HG03139 (cell line): ENCODE measurements around the gene CDYL.

Experiments used
- ATAC-seq: cut with Tn5 transposase; IDR thresholded peaks from one replicate; pipeline ENCODE4 v1.9.1; 2021; ENCODE audit not compliant: unreplicated experiment

The CDYL gene

DNA sequence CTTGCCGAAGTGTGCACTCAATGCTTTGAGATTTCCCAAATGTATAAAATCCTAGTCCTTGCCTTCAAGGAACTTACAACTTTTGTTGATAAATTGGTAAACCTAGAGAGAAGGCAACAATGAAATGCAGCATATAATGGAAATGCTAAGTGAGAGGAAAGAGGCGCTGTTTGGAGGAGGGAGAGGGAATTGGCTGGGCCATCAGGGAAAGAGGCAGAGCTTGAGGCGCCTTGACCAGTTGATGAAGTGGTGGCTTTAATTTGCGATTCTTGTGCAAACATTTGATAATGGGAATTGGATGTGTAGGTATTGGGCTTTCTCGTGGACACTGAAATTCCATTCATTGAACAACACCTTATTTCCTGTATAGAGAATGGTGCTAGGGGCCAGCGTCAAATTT lies 1.9 kb upstream of the CDYL start:
- no peak for ATAC-seq

DNA sequence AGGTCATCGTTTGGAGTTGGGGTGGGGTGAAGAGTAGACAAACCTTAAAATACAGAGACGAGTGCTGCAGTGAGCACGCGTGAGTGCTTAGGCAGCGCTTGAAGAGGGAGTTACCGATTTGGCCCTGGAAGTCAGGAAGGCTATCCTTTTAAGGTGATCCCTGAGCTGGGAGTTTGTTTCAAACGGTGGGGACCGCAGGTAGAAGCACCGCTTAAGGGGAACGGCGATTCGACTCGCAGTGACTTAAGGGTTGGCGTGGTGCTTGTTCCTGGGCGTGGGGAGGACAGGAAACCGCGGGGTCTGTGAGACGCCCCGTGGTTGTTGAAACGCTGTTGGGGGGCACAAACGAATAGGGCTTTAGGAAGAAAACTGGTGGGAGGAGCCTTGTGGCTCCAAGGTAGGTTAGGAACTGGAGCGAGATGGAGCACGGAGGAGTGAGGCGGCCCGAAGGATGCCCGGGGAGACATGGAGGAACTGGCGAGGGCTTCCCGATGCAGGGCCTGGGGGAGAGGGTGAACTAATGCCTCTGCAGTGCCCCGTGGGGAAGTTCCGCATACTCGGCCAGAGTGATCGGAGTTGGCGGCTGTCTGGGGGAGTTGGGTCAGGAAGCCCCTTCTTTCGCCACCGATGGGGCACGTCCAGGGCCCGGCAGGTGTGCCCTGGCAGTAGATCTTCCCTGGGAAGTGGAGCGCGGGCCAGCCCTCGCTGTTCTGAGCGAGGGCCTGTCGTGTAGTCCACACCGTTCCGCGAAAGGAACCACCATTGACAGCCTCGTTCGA lies 1.3 kb upstream of the CDYL start:
- ATAC-seq = no peak

DNA sequence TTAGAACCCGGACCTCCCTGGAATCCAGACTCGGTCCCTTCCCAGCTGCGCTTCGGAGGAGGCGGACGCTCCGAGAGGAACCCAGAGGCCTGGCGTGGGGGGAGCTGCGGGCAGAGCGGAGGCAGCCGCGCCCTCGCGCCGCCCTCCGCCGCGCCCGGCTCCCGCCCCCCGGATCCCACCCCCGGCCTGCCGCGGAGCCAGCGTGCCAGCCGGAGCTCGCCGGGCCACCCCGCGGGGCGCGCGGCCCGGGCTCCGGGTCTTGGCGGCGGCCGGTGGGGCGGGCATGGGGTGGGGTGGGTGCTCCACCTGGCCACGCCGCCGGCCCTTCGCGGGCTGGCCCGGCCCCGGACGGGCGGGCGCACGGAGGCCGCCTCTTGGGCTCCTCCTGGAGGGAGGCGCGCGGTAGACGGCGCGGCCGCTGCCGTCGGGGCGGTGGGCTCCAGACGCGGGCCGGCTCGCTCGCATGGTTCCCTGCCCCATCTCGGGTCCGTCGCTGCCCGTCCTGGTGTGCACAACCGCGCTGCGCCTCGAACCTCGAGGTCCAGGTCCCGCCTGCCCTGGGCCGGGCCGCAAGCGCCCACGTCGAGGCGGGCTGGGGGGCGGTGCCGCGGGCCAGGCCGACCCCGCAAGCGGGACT lies 592 bp upstream of the CDYL start:
- peak; percentile 42 for ATAC-seq

DNA sequence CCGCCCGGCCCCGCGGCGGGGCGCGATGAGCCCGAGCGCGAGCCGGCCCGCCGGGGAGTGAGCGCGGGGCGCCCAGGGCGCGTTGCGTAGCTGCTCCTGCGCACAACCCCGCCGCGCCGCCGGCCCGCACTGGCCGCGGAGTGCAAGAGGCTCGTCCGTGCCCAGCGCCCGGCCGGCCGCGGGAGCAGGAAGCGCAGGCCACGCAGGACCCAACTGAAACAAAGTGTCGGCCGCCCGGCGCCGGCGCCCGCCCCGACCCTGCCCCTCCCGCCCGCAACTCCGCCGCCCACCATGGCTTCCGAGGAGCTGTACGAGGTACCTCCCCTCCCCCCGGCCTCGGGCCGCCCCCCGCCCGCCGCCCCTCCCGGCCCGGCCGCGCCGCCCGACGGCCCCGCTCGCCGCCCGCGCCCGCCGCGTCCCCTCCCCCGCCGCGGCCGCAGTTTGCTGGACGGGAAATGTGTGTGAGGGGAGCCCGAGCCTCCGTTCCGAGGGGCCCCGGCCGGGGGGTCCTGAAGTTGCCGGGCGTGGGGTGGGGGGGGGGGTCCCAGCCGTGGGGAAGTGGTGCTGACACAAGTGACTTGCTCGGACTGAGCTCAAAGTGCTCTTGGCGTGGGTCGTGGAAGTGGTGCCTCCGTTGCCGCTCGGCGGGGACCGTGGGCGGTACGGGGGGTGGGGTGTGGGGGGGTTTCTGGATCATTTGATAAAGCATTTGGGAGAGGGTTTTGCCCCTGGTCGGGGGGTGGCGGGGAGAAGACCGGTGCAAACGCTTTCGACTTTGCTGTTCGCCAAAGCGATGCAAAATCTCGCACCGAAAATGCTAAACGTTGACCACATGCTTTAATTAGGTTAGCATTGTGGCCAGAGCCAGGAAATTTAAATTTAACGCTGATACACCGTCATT lies 539 bp downstream of the CDYL start:
- peak; percentile 16 for ATAC-seq

DNA sequence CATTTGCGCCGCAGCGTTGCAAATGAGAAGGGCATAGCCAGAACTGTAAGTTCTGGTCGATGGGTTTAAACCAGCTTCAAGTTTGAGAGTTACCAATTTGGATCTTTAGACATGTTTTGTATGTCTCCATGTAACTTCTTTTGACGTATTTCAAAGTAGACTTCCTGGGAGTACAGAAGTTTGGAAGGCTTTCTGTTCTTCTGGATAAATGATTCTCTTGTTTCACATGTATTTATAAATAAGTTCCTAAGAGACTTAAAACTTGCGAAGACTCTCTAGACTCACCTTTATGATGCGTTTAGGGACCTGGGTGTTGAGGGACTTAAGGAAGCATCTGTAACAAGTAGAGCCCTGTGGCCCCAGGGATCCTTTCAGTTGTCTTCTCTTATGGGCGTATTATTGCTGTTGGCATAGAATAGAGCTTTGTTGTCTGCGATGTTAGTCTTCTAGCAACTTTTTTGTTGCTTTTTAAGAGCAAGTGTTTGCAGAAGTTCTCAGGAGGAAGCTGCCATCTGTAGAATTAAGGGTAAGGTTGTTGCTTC lies 1.3 kb downstream of the CDYL start:
- no peak for ATAC-seq

DNA sequence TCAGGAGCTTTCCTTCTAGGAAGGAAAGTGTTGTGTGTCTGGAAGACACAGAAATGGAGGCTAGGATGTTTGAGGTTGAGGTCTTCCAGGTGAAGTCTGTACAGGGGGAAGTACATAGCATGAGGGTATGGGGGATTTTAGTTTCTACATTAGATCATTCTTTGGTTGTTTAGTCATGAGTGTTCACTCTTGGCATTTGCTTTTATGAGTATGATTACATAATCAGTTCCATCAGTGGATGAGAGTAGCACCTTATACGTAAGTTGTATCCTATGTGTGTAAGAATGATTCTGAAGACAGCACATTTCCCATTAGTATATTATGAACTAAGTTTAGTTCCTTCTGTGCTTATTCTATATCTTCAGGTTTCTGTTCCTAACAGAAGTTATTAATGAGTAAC lies 1.9 kb downstream of the CDYL start:
- no peak for ATAC-seq

DNA sequence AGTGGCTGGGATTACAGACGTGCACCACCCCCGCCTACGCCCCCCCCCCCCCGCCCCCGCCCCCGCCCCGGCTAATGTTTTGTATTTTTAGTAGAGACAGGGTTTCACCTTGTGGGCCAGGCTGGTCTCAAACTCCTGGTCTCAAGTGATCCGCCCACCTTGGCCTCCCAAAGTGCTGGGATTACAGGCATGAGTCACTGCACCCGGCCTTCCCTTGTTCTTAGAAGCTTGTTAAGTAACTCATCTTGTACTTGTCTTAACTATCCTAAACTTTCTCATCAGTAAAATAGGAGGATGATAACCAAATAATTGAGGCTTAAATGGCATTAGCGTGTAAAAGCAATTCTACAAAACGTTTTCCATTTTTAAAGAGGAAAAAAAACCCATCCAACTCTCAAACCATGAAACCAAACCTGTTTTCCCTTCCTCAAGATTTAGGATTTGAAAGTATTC lies 4.2 kb downstream of the CDYL start:
- no peak for ATAC-seq

DNA sequence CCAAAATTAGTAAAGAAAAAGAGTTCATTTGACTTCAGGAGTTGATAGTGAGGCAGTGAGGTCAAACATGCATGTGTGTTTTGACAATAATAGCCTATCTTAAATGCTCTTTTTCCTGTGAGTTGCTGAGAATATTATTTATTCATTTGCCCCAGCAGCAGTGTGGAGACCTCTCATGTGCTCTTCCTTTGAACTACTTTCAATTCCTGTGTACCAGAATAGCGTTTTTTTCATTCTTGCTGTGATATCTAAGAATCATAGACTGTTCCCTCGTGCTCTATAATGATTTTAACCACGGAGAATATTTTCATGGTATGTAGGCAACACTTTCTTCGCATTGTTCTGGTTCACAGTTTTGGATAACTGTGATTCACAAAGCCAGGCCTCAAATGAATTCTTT lies 5.2 kb downstream of the CDYL start:
- no peak for ATAC-seq

DNA sequence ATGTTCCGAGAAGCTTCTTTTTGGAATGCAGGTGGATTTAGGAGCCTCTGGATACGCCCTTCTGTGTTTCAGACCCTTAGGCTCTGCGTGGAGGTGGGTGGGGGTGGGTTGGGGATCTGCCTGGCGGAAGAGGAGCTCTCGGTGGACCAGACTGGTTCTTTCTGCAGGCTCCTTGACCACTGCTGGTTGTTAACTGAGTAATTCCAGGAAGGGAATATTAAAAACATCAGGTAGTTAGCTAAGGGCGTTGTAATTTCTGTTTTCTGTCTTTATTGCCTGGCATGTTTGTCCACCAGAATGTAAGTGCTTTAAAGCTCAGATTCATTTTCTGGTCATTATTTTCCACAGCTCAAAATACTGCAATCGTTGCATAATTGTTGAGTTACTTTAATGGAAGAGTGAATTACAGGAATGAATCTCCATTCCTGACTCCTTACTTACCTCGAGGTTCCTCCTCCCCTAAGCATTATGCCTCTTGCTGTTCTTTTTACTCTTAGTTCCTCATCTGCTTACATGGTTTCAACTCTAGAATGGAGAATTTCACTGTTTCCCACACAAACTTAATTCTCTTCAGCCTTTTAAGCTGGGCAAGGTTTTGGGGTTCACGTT lies 5.9 kb downstream of the CDYL start:
- ATAC-seq = no peak

DNA sequence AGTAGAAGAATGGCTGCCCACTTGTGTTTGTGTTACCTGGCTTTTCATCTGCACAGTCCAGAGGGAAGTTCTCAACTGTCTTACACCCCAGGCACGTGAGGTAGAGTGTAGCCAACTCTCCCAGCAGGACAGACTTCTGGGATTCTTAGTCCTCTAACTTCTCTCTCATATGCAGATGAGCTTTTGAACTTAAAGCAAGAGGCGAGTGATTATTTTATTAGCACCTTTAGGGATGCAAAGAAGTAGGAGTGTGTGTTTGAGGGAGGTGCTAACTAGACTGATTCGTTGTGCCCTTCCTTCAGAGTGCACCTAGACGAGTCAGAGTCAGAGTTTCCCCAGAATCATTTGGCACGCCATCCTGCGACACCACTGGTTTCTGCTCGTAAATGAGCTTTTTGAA lies 10.8 kb downstream of the CDYL start:
- no peak for ATAC-seq

DNA sequence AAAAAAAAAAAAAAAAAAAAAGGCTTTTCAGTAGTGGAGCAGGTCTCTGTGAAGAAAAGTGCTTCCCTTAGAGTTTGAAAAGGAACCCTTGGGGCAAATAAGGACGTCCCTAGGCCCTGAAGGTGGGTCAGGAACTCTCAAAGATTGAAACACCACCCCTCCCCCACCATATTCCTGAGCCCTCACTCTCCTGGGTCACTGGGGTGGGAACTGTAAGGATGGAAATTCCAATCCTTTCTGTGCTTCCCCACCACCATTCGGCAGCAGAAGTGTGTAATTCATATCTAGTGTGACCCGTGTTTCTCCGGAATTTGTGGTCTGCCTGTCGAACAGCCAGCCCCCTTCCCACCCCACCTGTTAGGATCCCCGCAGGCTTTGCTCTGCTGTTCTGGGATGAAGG lies 12.3 kb downstream of the CDYL start:
- no peak for ATAC-seq

DNA sequence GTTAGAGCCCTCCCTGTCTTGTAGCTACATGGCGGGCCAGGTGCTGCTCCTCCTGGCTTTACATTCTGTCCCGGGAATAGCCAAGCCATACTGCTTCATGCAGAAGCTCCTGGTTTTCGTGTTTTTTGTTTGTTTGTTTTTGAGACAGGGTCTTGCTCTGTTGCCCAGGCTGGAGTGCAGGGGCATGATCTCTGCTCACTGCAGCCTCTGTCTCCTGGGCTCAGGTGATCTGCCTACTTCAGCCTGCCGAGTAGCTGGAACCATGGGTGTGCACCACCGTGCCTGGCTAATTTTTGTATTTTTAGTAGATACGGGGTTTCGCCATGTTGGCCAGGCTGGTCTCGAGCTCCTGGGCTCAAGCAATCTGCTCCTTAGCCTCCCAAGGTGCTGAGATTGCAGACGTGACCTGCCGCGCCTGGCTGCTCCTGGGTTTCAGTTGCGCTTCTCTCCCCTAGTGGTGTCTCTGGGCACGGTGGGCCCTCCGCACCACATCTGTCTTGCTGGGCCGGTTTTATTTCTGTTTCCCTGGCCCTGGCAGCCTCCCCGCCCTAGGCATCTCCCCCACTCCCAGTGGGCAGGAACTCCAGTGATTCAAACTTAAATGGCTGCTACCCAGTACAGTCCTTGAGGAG lies 12.9 kb downstream of the CDYL start:
- ATAC-seq = peak; percentile 84

DNA sequence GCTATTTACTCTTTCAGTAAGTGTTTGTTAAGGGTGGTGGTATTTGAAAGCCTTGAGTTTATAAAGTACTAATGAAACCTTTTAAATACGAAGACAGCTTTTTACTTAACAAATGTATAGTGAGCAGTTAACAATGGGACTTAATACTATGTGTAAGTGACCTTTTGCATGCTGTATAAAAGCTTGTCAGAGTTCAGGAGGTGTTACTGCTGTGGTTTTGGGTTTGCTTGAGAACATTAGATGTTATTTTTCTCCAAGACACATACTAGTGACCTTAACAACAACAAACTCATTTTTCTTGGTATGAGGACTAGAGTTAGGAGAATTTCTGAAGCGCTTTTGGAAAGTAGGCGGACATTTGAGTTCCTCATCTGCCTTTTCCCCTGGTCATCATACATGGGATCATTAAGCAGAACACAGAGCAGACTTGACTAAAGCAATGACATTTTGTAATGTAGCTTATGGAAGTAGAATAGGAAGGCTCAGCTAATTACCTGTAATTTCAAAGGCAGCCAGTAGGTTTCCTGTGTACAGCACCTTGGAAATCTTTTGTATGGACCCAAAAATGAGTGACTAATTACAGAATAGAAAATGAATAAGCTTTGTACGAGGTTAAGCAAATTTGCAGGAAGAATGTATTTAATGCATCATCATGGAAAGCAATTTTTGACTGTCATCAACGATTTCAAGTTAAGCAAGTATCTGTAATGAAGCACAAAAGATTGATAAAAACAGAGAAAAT lies 14.1 kb downstream of the CDYL start:
- ATAC-seq = no peak

DNA sequence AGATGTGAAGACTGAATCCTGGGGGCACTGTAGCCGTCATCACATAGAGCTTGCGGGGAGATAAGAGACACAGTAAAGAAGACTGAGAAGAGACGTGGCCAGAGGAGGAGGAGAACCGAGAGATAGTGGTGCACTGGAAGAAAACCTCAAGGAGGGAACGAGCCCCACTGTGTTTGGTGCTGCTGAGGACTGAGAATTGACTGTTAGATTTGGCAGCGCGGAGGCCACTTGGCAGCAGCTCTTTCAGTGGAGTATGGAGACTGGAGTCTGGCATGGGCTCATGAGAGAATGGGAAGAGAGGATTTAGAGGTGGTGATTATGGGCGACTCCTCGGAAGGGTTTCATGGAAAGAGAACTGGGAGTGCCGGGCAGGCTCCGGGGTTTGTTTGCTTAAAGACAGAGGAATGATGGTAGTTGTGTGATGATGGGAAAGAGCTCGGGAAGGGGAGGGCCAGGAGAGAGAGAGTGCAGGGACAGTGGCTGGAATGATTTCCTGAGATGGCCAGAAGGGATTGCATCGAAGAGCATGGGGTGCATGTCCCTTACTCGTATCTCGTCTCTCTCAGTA lies 18.0 kb downstream of the CDYL start:
- ATAC-seq = no peak

DNA sequence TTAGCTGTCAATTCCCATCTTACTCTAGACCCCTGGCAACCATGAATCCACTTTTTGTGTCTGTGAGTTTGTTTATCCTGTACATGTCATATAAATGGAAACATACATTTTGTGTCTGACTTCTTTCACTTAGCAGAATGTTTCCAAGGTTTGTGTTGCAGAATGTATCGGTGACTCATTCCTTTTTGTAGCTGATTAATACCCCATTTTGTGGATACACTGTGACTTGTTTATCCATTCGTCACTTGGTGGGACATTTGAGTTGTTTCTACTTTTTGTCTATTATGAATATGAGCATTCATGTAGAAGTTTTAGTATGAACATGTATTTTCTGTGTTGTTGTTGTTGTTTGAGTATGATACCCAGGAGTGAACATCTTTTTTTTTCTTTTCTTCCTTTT lies 21.4 kb downstream of the CDYL start:
- no peak for ATAC-seq

DNA sequence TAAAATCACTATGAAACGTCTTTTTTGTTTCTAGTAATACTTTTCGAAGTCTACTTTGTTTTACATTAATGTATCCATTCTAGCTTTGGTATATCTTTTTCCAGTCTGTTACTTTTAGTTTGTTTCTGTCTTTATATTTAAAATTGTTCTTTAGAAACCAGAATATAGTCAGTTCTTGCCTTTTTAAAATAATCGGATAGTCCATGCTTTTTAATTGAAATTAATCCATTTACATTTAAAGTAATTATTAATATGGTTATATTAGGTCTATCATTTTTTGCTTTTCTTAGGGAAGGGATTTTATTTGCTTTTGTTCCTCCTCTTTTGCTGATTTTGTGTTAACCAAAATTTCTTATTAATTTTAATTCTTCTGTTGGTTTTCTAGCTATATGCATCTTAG lies 23.7 kb downstream of the CDYL start:
- no peak for ATAC-seq

DNA sequence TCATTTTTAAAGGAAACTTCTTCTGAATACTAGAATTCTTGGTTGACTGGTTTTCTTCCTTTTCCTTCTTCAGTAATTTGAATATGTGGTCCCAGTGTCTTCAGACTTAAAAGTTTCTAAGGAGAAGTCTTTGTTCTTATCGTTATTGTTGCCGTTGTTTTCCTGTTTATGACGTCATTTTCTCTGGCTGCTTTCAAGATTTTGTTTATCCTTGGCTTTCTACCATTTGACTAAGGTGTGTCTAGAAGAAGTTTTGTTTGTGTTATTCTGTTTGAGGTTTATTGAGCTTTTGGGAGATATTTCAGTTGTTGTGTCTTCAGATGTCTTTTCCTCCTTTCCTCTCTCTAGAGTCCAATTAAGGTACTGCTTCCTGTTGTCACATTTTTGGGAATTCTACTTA lies 24.5 kb downstream of the CDYL start:
- no peak for ATAC-seq

DNA sequence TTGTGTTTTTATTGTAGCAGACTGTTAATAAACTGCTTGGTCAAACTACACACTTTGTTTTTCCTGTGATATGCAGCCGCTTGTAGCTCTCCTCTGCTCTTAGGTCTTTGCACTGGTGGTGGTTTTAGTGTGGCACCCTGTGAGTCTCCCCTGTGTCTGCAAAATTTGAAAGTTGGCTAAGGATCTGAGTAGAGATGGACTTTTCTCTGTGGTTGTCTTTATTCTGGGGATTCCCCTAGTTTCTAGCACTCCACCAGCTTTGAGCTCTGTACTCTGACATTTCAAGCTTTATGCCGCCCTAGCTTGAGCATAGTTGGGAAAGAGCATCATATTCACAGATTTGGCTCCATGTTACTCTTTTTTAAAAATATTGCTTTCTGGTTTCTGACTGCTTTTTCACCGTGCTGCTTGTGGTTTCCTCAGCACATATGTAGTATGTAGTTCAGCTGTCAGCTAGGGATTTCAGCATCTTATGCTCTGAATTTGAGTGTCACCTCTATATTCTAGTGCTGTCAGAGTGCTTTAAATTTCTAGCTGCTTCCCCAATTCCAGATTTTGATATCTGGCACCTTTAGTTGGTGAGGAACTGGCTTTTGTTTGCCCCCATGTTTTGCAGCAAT lies 25.4 kb downstream of the CDYL start:
- ATAC-seq = peak; percentile 52

DNA sequence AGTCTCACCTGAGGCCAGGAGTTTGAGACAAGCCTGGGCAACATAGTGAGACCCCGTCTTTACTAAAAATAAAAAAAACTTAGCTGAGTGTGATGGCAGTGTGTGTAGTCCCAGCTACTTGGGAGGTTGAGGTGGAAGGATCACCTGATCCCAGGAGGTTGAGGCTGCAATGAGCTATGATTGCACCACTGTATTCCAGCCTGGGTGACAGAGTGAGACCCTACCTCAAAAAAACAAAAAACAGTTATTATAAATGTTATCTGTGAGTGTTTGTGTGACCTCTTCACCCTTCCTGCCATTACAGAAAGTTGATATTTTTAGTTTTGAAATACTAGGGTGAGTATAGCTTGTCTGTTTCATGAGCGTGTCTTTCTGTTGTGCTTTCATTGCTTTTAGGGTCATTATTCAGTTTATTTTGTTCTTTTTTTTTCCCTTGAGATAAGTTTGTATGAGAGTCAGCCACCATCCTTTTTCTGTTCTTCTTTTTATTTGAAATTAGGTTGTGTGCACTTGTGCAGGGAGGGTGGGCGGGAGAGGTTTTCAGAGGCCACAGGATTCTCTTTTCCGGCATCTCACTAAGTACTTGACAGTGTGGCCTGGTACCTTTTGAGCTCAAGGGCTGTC lies 26.2 kb downstream of the CDYL start:
- ATAC-seq = peak; percentile 46
